GM18870 (cell line): Measurements from ENCODE around the gene ST8SIA4.

Source experiments
- ATAC-seq: cut with Tn5 transposase; IDR thresholded peaks from one replicate; pipeline ENCODE4 v1.9.1; 2021; ENCODE audit warnings: moderate library complexity; ENCODE audit not compliant: unreplicated experiment

Gene ST8SIA4

GRCh38 chr5:100832252-100833230 lies 70.5 kb downstream of the ST8SIA4 start:
- no peak for ATAC-seq

GRCh38 chr5:100828898-100829356 lies 74.2 kb downstream of the ST8SIA4 start:
- no peak for ATAC-seq

- peak; percentile 81 for ATAC-seq
Measured at GRCh38 chr5:100828071-100828897, 74.8 kb downstream of the ST8SIA4 start.

GRCh38 chr5:100827481-100827889 lies 75.6 kb downstream of the ST8SIA4 start:
- ATAC-seq: peak; percentile 27

GRCh38 chr5:100826133-100826532 lies 76.9 kb downstream of the ST8SIA4 start:
- ATAC-seq: peak; percentile 46

- ATAC-seq: no peak
Measured at GRCh38 chr5:100824635-100825034, 78.4 kb downstream of the ST8SIA4 start.

GRCh38 chr5:100823812-100824211 lies 79.3 kb downstream of the ST8SIA4 start:
- no peak for ATAC-seq

- ATAC-seq: no peak
Measured at GRCh38 chr5:100821751-100822150, 81.3 kb downstream of the ST8SIA4 start.

GRCh38 chr5:100818340-100818739 lies 84.7 kb downstream of the ST8SIA4 start:
- ATAC-seq: no peak

GRCh38 chr5:100803397-100803796 lies 99.7 kb downstream of the ST8SIA4 start:
- no peak for ATAC-seq

GRCh38 chr5:100802208-100802607 lies 100.9 kb downstream of the ST8SIA4 start:
- no peak for ATAC-seq

- ATAC-seq: peak; percentile 87
Measured at GRCh38 chr5:100800562-100800961, 102.5 kb downstream of the ST8SIA4 start.

- no peak for ATAC-seq
Measured at GRCh38 chr5:100799166-100799565, 103.9 kb downstream of the ST8SIA4 start.

- no peak for ATAC-seq
Measured at GRCh38 chr5:100797861-100798260, 105.2 kb downstream of the ST8SIA4 start.

- ATAC-seq: no peak
Measured at GRCh38 chr5:100796851-100797250, 106.2 kb downstream of the ST8SIA4 start.

- no peak for ATAC-seq
Measured at GRCh38 chr5:100794844-100795243, 108.2 kb downstream of the ST8SIA4 start.

- no peak for ATAC-seq
Measured at GRCh38 chr5:100794218-100794617, 108.9 kb downstream of the ST8SIA4 start.

- no peak for ATAC-seq
Measured at GRCh38 chr5:100792781-100793180, 110.3 kb downstream of the ST8SIA4 start.

GRCh38 chr5:100791391-100791790 lies 111.7 kb downstream of the ST8SIA4 start:
- no peak for ATAC-seq

GRCh38 chr5:100790951-100791350 lies 112.1 kb downstream of the ST8SIA4 start:
- ATAC-seq: no peak

- peak; percentile 52 for ATAC-seq
Measured at GRCh38 chr5:100790170-100790665, 112.9 kb downstream of the ST8SIA4 start.
